NCI-H510A treated with DMSO at 0.1 percent for 48 hours (cell line): ENCODE measurements around the gene PTOV1.

Experiments
- DNase-seq: peaks from one replicate; lab custom pipeline; 2025; lab: John Stamatoyannopoulos, UW

Gene PTOV1

DNA sequence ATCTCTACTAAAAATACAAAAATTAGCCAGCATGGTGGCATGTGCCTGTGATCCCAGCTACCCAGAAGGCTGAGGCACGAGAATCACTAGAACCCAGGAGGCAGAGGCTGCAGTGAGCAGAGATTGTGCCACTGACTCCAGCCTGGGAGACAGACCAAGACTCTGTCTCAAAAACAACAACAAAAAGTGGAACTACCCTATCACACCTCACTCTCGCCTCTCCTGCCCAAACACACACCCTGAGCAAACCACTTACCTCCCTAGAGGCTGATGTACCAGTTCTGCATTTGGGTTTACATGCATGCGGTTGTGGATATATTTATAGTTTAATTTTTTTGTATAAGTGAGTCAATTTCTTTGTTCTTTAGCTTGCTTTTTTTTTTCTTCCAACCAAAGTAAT lies 7.7 kb upstream of the PTOV1 start:
- DNase-seq = no peak

DNA sequence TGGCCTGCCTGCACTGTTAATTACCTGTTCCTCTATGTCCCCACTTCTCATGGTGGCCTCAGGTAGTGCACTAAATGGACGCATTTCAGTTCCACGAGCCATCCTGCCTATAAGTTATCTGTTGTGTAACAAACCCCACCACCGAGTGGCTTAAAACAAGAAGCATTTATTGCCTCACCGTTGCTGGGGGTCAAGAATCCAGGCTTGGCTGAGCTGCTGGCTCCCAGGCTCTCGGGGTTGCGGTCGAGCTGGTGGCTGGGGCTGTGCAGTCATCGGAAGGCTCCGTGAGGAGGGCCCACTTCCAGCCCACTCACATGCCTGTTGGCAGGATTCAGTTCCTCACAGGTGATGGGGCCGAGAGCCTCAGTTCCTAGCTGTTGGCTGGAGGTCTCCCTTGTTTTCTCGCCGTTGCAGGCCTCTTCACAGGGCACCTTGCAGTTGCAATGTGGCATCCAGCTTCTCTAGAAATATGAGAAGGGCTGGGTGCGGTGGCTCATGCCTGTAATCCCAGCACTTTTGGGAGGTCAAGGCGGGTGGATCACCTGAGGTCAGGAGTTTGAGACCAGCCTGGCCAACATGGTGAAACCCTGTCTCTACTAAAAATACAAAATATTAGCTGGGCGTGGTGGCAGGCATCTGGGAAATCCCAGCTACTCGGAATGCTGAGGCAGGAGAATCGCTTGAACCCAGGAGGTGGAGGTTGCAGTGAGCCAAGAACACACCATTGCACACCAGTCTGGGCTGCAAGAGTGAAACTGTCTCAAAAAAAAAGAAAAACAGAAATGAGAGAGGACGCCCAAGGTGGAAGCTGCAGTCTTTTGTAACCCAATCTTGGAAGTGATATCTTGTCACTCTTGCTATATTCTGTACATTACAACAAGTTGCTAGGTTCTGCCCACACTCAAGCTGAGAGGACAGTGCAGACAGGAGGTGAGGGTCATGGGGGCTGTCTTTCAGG lies 6.5 kb upstream of the PTOV1 start:
- no peak for DNase-seq

DNA sequence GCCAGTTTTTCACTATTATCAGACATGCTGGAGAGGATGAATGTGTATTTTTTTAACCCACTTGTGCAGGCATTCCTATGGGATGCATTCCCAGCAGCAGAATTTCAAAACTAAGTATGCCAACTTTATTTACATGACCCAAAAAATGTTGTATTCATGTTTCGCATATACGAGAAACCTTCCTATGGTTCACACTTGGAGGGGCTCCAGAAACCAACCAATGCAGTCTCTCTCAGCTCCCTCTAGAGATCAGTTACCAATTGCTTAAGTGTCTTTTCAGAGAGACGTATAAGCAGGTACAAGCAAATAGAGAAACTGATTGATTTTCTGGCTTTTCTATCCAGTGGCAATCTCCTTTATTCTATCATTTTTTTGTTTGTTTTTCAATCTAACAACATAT lies 5.5 kb upstream of the PTOV1 start:
- DNase-seq = no peak

DNA sequence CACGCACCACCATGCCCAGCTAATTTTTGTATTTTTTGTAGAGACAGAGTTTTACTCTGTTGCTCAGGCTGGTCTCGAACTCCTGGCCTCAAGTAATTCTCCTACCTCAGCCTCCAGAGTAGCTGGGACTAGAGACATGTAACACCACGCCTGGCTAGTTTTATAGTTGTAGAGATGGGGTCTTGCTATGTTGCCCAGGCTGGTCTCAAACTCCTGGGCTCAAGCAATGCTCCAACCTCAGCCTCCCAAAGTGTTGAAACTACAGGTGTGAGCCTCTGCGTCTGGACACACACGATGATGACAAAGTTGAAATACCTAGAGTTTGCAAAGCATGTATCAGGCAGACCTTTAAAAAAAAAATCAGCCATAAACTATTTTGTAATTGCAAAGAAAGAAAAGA lies 4.6 kb upstream of the PTOV1 start:
- DNase-seq = no peak

DNA sequence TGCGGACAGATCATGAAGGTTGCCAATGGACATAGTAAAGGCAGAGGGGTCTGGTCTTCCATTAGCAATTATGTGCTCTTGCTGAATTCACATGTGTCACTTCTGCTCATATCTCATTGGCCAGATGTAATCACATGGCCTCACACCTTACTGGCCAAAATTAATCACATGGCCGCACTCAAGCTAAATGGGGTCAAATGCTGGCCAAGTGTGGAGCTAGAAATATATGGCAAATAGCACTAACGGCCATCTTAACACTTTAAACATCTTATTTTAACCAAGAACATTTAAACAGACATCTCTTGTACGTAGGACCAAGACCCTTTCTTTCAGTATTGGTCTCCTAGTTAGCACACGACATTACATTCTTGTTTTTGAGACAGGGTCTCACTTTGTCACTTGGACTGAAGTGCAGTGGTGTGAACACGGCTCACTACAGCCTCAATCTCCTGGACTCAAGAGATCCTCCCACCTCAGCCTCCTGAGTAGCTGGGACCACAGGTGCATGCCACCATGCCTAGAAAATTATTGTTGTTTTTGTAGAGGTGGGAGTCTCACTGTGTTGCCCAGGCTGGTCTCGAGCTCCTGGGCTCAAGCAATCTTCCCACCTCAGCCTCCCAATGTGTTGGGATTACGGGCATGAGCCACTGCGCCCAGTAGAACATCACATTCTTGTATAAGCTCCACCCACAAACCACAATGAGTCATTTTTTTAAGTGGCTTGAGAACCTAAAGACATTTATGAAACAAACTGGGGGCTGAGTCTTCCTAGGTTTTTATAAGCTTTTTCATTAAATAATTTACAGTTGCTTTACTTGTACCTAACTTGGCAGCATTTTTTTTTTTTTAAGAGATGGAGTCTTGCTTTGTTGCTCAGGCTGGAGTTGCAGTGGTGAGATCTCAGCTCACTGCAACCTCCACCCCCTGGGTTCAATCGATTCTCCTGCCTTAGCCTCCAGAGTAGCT lies 2.9 kb upstream of the PTOV1 start:
- DNase-seq = no peak

DNA sequence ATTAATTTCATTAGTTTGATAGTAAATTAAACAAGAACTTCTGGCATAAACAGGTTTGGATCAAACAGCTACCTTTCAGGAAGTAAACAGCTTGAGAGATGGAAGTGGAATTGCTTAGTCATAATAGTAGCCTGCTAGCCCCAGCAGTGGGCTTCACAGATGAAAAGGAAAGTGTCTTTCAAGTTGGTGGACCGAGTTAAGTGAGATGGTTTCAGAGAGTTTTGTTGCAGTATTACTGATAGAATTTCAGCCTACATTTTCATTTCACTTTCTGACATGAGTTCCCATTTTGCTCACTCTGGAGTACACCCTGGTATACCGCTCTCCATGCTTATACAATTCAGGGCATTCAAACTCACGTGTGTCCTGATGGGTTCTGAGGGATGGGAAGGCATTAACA lies 2.0 kb upstream of the PTOV1 start:
- no peak for DNase-seq

DNA sequence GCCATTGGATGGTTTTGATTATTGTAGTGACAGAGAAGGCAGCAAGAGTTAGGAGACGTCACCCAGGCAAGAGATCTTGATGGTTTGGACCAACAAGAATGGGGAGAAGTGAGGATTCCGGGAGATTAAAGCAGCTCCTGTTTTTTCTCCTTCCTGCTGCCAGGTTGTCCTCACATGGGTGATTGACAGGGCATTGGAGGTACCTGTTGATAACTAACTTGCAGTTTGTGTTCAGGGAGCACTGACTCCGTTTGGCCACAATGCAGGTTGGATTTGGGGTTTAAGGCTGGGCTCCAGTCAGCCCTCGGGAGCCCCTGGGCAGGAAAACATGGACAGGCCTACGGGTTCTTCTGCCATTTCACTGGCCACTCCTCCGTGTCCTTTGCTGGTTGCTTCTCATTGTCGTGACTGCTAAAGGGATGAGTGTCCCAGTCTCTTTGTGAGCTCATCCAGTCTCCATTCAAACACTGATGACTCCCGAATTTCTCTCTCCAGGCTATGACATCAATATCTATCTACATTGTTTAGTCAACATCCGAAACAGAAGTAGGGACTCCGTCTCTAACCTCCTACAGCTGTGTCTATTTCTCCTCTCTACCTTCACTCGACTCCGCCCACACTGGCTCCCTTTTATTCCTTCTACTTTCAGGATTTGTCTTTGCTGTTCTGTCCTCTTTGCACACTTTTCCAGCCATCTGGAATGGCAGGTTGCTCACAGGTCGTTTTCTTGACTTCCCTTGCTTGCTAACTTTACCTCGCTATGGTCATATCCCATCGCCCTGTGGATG lies 1.3 kb upstream of the PTOV1 start:
- DNase-seq = no peak

DNA sequence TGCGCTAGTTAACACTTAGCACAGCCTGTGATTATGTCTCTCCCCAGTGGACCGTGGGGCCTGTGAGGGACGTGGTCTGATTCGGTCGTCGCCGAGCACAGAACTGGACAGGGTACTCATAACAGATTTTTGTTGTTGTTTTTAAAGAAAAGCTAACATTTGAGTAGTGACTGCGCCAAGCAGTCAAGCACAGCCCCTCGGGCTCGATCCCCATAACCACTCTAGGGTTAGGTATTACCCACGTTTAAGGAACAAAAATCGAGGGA lies 805 bp upstream of the PTOV1 start:
- DNase-seq = no peak

DNA sequence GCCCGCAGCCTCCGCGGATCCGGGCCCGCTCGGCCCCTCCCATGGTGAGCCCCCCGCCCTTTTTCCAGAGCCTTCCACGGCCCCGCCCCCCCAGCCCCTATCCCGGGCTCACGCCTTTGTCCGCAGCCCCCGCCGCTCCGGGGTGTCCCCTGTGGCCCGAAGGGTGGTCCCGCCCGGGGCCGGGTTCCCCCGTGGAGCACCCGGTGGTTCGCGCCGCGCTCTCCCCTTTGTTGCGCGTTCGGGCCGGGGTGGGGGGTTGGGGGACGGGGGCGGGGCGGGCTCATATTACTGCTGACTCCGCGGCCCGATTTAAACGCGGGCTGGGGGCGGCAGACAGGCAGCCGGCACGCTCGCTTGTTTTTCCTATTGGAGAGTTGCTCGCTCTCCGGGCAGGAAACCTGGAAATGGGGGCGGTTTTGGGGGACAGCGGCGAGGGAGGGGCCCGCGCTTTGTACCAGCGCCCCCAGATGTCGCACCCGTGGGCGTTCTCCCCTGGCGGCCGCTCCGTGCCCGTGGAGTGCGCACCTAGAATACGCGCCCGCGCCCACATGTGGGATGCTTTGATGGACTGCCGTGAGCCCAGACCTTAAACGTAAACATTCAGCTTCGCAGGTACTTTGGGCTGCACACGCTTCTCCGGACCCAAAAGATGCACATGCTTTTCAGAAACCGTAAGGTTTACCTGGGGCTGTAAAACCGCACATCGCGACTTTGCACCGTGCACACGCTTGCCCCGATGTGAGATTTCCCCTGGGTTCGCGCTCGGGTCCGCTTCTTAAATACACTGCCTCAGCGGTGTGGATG lies 699 bp downstream of the PTOV1 start:
- peak; percentile 64 for DNase-seq

DNA sequence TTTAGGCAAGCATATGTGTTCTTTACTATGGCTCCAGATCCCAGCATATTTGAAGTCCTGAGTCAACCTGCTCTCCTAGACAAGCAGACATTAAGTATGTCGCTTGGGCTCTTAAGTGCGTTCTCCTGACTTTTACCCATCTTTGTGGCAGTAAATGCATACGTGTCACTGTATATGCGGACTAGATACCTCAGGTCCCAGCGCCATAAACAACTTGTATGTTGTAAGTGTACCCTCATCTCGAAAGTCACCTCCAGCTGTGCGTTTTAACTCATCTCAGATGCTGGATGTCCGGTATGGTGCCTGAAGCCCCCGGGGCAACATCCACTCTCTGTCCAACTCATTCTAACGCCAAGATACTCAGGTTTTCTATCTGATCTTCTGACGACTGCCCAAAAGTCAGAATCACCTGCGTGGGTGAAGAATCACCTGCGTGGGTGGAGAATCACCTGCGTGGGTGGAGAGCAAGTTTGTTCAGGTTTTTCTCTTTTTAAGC lies 1.7 kb downstream of the PTOV1 start:
- no peak for DNase-seq

DNA sequence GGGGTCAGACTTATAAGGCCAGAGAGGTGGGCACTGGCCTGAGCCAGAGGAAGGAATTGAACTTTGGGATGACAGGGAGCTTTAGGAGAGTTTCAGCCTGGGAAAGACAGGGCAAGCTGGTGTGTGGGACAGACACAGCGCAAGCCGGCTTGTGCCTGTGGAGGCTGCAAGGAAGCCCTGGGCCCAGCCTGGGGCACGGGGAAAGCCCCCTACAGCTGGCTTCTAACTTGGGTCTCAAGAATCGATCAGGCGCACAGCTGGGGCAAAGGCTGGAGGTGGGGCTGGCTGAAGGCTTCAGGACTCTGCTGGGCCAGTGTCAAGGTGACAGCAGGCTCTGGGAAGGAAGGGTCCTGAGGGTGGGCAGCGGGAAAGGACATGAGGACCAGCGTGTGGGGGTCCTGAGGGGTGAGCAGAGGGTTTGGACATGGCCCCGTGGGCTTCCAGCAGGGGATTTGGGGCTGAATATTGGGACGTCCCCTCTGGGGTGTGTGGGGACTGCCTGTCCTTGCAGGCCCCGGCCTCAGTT lies 3.0 kb downstream of the PTOV1 start:
- no peak for DNase-seq

DNA sequence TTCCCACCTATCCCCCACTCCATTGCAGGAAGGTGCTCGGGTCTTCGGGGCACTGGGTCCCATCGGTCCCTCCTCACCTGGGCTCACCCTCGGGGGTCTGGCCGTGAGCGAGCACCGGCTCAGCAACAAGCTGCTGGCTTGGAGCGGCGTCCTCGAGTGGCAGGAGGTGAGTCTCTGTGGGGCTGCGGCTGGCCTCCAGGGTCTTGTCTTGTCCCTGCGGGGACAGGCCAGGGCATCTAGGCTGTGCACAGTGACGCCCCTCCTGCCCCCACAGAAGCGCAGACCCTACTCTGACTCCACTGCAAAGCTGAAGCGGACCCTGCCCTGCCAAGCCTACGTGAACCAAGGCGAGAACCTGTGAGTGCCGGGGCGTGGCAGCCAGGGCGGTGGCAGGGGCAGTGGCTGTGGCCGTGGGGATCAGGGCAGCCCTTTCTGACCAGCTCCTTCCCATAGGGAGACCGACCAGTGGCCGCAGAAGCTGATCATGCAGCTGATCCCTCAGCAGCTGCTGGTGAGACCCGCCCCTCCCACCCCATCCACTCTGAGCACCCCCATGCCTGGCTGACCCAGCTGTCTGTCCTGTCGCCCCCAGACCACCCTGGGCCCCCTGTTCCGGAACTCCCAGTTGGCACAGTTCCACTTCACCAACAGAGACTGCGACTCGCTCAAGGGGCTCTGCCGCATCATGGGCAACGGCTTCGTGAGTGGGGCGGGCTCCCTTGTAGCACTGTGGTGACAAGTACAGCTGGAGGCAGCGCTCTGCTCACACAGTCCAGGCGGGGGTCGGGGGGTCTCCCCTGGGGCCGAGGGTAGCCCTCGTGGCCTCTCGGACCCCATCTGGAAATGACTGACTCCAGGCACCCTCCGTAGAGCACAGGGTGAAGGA lies 3.7 kb downstream of the PTOV1 start:
- no peak for DNase-seq

DNA sequence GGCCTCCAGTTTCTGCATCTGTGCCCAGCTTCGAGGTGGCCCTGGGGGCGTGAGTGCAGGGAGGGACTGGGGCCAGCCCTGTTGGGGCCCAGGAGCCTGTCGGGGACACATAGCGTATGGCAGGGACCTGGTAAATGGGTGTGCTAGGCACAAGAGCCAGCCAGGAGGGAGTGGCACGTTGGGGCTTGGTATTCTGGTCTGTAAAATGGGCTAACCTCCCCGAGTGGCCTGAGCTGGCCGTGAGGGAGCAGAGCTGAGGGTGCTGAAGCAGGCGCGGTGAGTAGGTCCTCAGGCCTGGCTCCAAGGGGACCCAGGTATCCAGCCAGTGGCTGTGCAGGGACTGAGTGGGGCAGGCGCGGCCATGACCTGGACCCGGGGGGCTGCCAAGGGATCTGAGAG lies 4.3 kb downstream of the PTOV1 start:
- no peak for DNase-seq

DNA sequence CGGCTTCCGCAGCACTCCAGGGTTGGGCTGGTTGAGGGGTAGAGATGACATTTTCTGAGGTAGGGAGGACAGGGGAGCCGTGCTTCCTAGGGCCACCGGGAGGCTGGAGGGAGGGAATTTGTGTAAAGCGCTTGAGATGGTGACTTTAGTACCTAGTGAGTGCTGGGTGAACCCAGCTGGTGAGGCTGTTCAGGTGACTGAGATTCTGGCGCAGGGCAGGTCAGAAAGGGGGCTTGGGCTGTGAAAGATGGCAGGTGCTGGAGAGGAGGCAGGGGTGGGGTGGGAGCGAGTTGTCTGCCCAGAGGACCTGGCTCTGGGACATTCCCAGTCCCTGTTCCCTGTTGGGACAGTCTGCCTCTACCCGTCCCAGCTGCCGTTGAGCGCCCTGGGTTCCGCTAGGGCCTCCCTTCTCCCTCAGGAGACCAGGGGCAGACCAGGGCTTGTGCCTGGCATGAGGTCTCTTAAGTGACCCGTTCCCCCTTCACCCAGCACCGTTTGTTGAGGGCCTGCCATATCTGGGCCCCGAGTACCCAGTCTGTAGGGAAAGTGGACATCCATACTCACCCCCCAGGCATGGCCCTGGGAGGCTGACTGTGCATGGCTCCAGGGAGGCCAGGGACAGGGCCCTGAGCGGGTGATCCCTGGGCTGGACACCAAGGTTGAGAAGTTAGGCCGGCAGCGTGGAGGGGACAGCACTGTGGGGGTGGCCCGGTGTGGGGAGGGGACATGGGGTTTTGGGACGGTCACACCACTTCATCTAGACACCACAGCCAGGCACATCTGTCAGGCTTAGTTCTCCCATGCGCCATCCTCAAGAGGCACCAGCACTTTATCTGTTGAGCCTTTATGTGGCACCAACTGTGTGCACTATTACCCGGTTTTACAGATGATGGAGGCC lies 5.0 kb downstream of the PTOV1 start:
- DNase-seq = no peak

DNA sequence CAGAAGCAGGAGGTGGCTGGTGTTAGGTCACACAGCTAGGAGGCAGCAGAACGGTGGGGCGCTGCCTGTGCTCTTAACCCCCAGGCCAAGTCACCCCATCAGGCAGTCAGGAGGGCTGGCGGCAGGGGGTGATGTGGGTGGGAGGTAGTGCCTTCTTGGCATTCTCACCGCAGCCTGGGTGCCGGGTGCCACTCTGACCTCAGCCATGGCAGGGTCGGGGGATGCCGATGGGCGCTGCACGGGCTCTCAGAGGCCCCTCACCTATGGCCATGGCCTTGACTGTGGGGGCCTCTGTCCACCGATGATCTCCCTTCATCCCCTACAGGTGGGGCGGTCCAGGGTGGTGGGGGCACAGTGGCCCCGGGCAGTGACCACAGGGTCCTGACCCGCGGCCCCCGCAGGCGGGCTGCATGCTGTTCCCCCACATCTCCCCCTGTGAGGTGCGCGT lies 5.6 kb downstream of the PTOV1 start:
- DNase-seq = no peak

DNA sequence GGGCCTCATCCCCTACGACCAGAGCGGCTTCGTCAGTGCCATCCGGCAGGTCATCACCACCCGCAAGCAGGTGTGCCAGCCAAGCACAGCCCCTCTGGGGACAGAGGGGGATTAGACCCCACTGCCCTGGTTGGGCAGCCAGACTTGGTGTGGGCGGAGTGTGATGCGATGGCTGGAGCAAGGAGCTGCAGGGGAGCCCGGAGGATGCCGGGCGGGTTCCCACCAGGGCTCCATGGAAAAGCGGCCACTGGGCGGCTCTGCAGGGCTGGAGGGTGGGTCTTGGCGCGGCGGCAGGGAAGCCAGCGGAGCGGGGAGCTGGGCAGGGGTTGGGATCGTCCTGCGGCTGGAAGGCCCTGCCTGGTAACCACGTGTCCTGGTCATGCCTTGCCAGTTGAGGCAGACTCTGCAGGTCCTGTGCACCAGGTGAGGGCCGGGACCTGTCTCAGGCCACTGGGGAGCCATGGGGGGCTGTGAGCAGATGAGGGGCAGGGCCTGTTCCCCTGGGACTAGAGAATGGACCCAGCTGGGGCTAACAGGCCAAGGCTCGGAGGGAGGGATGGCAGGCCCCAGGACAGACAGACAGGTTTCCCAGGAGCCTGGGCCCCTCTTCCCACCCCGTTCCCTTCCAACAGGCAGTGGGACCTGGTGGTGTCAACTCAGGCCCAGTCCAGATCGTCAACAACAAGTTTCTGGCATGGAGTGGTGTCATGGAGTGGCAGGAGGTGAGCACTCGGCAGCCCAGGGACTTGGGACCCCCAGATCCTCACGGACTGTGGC lies 6.3 kb downstream of the PTOV1 start:
- DNase-seq = no peak

DNA sequence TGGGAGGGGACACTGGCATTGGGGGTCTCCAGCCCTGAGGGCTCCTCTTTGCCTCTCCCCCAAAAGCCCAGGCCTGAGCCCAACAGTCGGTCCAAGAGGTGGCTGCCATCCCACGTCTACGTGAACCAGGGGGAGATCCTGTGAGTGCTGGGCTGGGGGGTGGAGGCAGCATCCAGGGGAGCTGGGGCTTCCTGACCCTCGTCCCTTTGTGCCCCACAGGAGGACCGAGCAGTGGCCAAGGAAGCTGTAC lies 6.8 kb downstream of the PTOV1 start:
- DNase-seq = no peak
